NCI-H187 (cell line): Measurements from ENCODE around the gene GRIK5.

Source experiments
- DNase-seq, 2 experiments: peaks; one replicate each; lab custom pipeline; 2025; lab: John Stamatoyannopoulos, UW

GRIK5 gene

GRCh38 chr19:42095142-42095813 is 25.3 kb upstream of the GRIK5 start:
- DNase-seq, result no peak

DNA sequence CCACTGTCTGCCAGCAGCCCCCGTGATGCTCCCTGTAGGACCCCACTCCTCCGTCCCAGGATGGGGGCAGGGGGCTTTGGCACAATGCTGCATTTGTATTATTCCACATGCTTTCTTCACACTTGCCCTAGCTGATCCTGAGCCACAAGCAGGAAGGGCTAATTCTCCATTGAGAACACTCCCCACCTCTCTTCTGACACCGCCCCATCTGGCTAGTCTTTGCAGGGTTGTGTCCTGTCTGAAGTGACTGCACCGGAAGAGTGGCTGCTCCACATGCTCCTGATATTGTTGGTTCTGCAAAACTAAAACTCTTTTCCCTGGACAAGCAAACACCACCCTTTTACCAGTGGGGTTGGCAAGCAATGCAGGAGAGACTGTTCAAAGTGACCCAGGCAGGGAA is 23.9 kb upstream of the GRIK5 start:
- DNase-seq, result no peak

DNA sequence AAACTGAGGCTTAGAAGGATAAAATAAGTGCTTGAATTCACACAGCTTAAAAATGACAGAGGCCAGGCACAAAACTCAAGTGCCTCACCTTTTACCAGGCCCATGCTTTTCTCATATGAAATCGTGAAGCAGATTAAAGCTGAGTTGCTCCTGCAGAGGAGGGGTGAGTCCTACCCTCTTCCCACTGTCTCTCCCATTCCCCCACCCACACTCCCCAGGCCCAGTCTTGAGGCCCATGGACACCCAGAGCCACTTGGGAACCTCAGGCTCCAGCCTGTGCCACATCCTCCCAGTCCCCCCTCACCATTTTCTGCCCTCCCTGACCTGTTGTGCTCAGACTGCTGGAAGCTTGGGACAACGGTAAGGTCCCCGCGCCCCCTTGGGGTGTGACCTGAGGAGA is 23.5 kb upstream of the GRIK5 start:
- no peak for DNase-seq

GRCh38 chr19:42092350-42092749 is 22.3 kb upstream of the GRIK5 start:
- DNase-seq, result peak in 1 of 2 experiments; percentile 11

GRCh38 chr19:42091742-42092141 is 21.7 kb upstream of the GRIK5 start:
- no peak for DNase-seq

DNA sequence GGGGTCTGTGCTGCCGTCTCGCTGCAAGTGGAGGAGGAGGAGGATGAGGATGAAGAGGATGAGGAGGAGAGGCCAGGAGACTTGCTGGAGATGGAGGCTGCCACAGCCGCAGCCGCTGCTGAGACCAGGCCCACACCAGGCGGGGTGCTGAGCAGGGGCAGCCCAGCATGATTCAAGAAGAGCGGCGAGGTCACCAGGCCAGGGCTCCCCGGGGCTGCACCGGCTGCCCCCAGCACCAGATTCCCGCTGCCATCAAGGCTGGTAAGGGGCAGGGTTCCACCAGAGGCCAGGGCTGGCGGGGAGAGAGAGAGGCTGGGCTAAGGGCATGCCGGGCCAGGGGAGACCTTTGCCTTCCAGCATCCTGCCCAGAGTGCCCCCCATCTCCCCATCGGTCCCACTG is 21.3 kb upstream of the GRIK5 start:
- no peak for DNase-seq

DNA sequence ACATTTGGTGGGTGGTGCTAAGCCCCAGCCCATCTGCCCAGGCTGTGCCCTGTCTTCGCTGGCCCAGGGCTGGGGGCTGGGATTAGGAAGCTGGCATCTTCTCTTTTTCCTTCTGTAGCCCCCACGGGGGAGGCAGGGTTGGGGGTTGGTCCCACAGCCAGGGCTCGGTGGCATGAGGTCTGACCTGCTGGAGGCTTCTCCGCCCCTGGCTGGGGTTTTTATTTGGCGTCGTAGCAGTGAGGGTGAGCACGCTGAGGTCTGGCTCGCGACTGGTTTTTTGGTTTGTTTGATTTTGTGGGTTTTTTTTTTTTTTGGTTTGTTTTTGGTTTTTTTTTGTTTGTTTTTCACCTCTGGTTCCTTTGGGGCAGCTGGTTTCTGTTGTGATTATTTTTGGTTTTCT is 20.7 kb upstream of the GRIK5 start:
- no peak for DNase-seq

- DNase-seq, result no peak
Observed at GRCh38 chr19:42089772-42090171, 19.8 kb upstream of the GRIK5 start.

DNA sequence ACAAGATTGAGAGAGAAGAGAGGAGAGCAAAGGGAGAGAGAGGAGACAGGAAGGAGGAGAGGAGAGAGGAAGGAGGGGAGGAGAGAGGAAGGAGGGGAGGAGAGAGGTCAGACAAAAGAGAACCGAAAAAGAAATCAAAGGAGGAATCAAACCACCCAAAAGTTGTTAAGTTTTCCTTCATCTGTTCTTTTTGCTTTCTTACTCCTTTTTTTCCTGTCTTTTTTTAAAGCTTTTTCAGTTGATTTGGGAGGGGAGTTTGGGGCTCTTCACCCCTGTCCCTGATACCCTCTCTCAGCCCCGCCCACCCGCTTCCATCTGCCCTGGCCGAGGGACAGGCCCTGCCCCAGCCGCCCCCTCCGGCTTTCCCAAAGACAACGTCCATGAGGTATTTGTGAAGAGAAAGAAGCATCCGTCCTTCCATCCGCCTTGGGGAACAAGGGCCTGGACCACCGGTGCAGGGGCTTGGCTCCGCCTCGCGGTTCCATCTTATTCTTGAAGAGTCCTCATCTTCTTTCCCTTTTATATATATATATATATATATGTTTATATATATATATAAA is 19.3 kb upstream of the GRIK5 start:
- DNase-seq, result no peak

DNA sequence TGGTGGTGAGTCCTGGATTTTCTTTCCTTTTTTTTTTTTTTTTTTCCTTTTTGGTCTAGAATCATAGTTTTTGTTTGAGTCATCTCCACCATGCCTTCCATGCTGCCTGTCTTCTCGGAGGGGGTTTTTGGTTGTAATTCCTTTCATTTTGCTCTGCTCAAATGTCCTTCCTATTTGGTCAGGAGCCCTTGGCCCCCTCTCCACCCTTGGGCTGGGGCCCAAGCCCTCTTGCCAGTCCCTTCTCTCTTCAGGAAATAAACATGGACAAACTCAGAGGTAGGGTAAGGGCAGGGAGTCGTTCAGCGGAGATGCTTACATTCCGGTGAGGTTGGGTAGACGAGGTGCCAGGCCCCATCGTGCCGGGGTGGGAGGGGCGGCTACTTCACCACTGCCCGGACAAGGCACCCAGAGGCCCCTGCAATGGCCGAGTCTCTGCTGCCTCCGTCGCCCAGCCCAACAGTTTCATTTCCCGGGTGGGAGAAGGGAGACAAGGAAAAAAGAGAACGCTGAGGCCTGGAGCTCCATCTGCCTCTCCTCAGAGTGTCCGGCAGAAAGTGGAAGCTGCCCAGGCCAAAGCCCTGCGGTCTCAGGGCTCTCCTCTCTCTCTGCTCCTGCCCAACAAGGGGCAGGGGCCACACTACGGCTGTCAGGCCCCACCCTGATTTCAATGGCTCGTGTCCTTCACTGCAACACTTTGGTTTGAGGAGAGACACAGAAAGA is 18.6 kb upstream of the GRIK5 start:
- DNase-seq, result no peak

- DNase-seq, result no peak
Observed at GRCh38 chr19:42086770-42087550, 17.0 kb upstream of the GRIK5 start.

DNA sequence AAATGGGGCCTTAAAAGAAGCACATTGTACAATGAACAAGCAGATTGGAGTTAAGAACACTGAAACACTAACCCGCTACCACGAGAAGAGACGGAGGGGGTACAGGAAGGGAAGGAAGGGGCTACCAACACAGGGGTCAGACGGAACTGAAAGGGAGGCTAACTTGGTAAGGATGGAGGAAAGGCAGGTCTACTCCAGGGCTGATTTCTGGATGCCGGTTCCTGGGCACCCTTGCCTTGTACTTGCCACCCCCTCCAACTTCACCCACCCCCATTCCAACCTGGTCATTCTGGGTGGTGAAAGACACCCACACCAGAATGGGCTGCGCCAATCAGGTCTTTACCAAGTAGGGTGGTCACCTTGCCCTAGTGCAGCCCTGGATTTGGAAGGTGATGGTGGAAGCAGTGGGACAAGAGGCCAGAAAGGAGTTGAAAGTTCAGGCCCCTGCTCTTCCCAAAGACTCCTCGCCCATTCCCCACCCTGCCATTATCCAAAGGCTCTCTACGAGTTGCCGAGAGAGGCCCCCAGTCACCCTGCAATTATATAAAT is 16.3 kb upstream of the GRIK5 start:
- no peak for DNase-seq

DNA sequence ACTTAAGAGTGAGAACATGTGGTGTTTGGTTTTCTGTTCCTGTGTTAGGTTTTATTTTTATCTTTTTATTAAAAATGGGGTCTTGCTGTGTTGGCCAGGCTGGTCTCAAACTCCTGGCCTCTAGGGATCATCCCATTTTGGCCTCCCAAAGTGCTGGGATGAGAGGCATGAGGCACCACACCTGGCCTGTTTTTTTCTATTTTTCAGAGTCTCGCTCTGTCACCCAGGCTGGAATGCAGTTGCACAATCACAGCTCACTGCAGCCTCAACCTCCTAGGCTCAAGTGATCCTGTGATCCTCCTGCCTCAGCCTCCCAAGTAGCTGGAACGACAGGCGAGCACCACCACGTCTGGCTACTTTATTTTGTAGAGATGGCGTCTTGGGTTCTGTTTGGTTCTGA is 13.5 kb upstream of the GRIK5 start:
- no peak for DNase-seq

GRCh38 chr19:42081584-42082203 is 11.7 kb upstream of the GRIK5 start:
- no peak for DNase-seq

- DNase-seq, result no peak
Observed at GRCh38 chr19:42080764-42081375, 10.9 kb upstream of the GRIK5 start.

DNA sequence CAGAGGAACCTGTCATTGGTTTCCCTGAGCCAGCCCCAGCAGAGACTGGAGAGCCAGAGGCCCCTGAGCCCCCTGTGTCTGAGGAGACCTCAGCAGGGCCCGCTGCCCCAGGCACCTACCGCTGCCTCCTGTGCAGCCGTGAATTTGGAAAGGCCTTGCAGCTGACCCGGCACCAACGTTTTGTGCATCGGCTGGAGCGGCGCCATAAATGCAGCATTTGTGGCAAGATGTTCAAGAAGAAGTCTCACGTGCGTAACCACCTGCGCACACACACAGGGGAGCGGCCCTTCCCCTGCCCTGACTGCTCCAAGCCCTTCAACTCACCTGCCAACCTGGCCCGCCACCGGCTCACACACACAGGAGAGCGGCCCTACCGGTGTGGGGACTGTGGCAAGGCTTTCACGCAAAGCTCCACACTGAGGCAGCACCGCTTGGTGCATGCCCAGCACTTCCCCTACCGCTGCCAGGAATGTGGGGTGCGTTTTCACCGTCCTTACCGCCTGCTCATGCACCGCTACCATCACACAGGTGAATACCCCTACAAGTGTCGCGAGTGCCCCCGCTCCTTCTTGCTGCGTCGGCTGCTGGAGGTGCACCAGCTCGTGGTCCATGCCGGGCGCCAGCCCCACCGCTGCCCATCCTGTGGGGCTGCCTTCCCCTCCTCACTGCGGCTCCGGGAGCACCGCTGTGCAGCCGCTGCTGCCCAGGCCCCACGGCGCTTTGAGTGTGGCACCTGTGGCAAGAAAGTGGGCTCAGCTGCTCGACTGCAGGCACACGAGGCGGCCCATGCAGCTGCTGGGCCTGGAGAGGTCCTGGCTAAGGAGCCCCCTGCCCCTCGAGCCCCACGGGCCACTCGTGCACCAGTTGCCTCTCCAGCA is 10.1 kb upstream of the GRIK5 start:
- no peak for DNase-seq

DNA sequence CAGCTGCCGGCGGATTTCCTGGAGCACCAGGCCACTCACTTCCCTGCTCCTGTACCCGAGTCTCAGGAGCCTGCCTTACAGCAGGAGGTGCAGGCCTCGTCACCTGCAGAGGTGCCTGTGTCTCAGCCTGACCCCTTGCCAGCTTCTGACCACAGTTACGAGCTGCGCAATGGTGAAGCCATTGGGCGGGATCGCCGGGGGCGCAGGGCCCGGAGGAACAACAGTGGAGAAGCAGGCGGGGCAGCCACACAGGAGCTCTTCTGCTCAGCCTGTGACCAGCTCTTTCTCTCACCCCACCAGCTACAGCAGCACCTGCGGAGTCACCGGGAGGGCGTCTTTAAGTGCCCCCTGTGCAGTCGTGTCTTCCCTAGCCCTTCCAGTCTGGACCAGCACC is 9.3 kb upstream of the GRIK5 start:
- no peak for DNase-seq

DNA sequence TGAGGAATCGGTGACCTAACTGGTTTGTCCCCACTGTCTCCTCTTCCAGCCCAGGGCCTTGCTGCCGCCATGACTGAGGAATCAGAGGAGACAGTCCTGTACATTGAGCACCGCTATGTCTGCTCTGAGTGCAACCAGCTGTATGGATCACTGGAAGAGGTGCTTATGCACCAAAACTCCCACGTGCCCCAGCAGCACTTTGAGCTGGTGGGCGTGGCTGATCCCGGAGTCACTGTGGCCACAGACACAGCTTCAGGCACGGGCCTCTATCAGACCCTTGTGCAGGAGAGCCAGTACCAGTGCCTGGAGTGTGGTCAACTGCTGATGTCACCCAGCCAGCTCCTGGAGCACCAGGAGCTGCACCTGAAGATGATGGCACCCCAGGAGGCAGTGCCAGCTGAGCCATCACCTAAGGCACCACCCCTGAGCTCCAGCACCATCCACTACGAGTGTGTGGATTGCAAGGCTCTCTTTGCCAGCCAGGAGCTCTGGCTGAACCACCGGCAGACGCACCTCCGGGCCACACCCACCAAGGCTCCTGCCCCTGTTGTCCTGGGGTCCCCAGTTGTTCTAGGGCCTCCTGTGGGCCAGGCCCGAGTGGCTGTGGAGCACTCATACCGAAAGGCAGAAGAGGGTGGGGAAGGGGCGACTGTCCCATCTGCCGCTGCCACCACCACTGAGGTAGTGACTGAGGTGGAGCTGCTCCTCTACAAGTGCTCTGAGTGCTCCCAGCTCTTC is 8.7 kb upstream of the GRIK5 start:
- no peak for DNase-seq

GRCh38 chr19:42078058-42078457 is 8.1 kb upstream of the GRIK5 start:
- no peak for DNase-seq
